Measurements from ENCODE around the gene C1QTNF12. TPM values are rescaled to one million over a fixed set of nuclear protein-coding genes. Genes with fewer than 3 reads are reported as not detected.

Gene C1QTNF12
- total and polyA plus RNA-seq, 2 of the 8 experiments (the other 6 are each of a cell fraction or from before 2014, with no cell fraction given): 2.1 to 3.7 TPM

GRCh38 chr1:1212780-1213344 lies 33.7 kb downstream of the C1QTNF12 start (continued):
- no peak for TF ChIP-seq POLR2A (IDR thresholded peaks at IDR 0.05; ENCODE audit: control extremely low read depth in 1 of 2, low read depth in 2 of 2, low read length in 2 of 2)
- TF ChIP-seq CEBPB (IDR thresholded peaks at IDR 0.05; ENCODE audit: low read depth, low read length): no peak
- TF ChIP-seq SIX5 (IDR thresholded peaks at IDR 0.05; ENCODE audit: low read depth, low read length): no peak
